Measurements from ENCODE around the gene VPS45. TPM values are rescaled to one million over a fixed set of nuclear protein-coding genes. Genes with fewer than 3 reads are reported as not detected.

Gene VPS45
- total and polyA plus RNA-seq, 2 experiments from 2014 or later: 41.7 to 42.0 TPM

GRCh38 chr1:150073516-150073915 is 5.9 kb downstream of the VPS45 start:
- Histone ChIP-seq H3K9me2 (ENCODE audit: insufficient read depth) (no peaks in the 10 kb centered on the region), H3F3A (ENCODE audit: insufficient read depth) (peaks cover 8% of the 10 kb centered on the region; the same call in 1 of the 2 replicates), H3K4me1 (ENCODE audit: insufficient read depth) (peaks cover 6% of the 10 kb centered on the region), H3K9me3 (ENCODE audit: low read depth) (no peaks in the 10 kb centered on the region), H3K4me3 (no peak overlapping the region), H2AFZ (no peak overlapping the region), H3K4me2 (ENCODE audit: unreplicated experiment) (no peak overlapping the region), H3K9ac (no peak overlapping the region), H3K79me2 (ENCODE audit: insufficient read depth) (peaks cover 22% of the 10 kb centered on the region), H3K36me3 (ENCODE audit: low read depth) (peaks cover 28% of the 10 kb centered on the region), H3K27ac (no peak overlapping the region), H4K20me1 (ENCODE audit: insufficient read depth) (no peaks in the 10 kb centered on the region), H3K27me3 (replicated peaks; ENCODE audit: insufficient read depth) (no peaks in the 10 kb centered on the region)
- no peak for DNase-seq
- TF ChIP-seq EZH2phosphoT487 (IDR thresholded peaks at IDR 0.05; ENCODE audit: insufficient read depth, low read depth) (no peak), EZH2 (IDR thresholded peaks at IDR 0.05; ENCODE audit: insufficient read depth, poor library complexity, severe bottlenecking) (no peak)
- in situ Hi-C loops (cut with MboI): loop anchor here (5.0 kb wide), 1 partner anchor 99 kb away; no protein-coding TSS in a partner anchor
- 95 to 98% methylated on average over 2 of the region's 2 CpGs for WGBS, 2 experiments (ENCODE audit: low coverage in 1 of 2, low lambda C conversion rate in 2 of 2, missing lambda C conversion rate in 2 of 2)

- H3K4me2 ChIP-seq (ENCODE audit: unreplicated experiment): no peak overlapping the region
- H3K4me3 ChIP-seq: no peak overlapping the region
- no peak for DNase-seq
- H3K9ac ChIP-seq: no peak overlapping the region
- no peak overlapping the region for H3K27ac ChIP-seq
- no peaks in the 10 kb centered on the region for H3K4me1 ChIP-seq (ENCODE audit: insufficient read depth)
- no peak for TF ChIP-seq EZH2phosphoT487 (IDR thresholded peaks at IDR 0.05; ENCODE audit: insufficient read depth, low read depth)
- TF ChIP-seq EZH2 (IDR thresholded peaks at IDR 0.05; ENCODE audit: insufficient read depth, poor library complexity, severe bottlenecking): no peak
- in situ Hi-C loops (cut with MboI): no loop called here
- H3F3A ChIP-seq (ENCODE audit: insufficient read depth): peaks cover 8% of the 10 kb centered on the region; the same call in 1 of the 2 replicates
- no peaks in the 10 kb centered on the region for H3K9me3 ChIP-seq (ENCODE audit: low read depth)
- H4K20me1 ChIP-seq (ENCODE audit: insufficient read depth): no peaks in the 10 kb centered on the region
- no peaks in the 10 kb centered on the region for H3K9me2 ChIP-seq (ENCODE audit: insufficient read depth)
- H3K79me2 ChIP-seq (ENCODE audit: insufficient read depth): peaks cover 4% of the 10 kb centered on the region; the same call in 1 of the 2 replicates
- no peak overlapping the region for H2AFZ ChIP-seq
- H3K27me3 ChIP-seq (replicated peaks; ENCODE audit: insufficient read depth): no peaks in the 10 kb centered on the region
- 88 to 95% methylated on average over 2 of the region's 2 CpGs for WGBS, 2 experiments (ENCODE audit: low coverage in 1 of 2, low lambda C conversion rate in 2 of 2, missing lambda C conversion rate in 2 of 2)
- peaks cover 35% of the 10 kb centered on the region for H3K36me3 ChIP-seq (ENCODE audit: low read depth)
Observed at GRCh38 chr1:150076066-150076465, 8.5 kb downstream of the VPS45 start.

GRCh38 chr1:150076985-150077384 is 9.4 kb downstream of the VPS45 start:
- no peaks in the 10 kb centered on the region for H4K20me1 ChIP-seq (ENCODE audit: insufficient read depth)
- H3K4me2 ChIP-seq (ENCODE audit: unreplicated experiment): no peak overlapping the region
- no peak overlapping the region for H3K4me3 ChIP-seq
- in situ Hi-C loops (cut with MboI): no loop called here
- no peak for DNase-seq
- peaks cover 38% of the 10 kb centered on the region for H3K36me3 ChIP-seq (ENCODE audit: low read depth)
- no peaks in the 10 kb centered on the region for H3K9me3 ChIP-seq (ENCODE audit: low read depth)
- no peaks in the 10 kb centered on the region for H3K27me3 ChIP-seq (replicated peaks; ENCODE audit: insufficient read depth)
- H3K27ac ChIP-seq: no peak overlapping the region
- WGBS, 2 experiments (ENCODE audit: low coverage in 1 of 2, low lambda C conversion rate in 2 of 2, missing lambda C conversion rate in 2 of 2): 91 to 94% methylated on average over 6 of the region's 6 CpGs
- H3F3A ChIP-seq (ENCODE audit: insufficient read depth): peaks cover 8% of the 10 kb centered on the region; the same call in 1 of the 2 replicates
- no peaks in the 10 kb centered on the region for H3K79me2 ChIP-seq (ENCODE audit: insufficient read depth)
- H2AFZ ChIP-seq: no peak overlapping the region
- H3K9me2 ChIP-seq (ENCODE audit: insufficient read depth): no peaks in the 10 kb centered on the region
- no peak overlapping the region for H3K9ac ChIP-seq
- TF ChIP-seq EZH2phosphoT487 (IDR thresholded peaks at IDR 0.05; ENCODE audit: insufficient read depth, low read depth): no peak
- no peak for TF ChIP-seq EZH2 (IDR thresholded peaks at IDR 0.05; ENCODE audit: insufficient read depth, poor library complexity, severe bottlenecking)
- H3K4me1 ChIP-seq (ENCODE audit: insufficient read depth): no peaks in the 10 kb centered on the region

GRCh38 chr1:150080784-150081183 is 13.2 kb downstream of the VPS45 start:
- H4K20me1 ChIP-seq (ENCODE audit: insufficient read depth): no peaks in the 10 kb centered on the region
- no peak overlapping the region for H3K27ac ChIP-seq
- no peaks in the 10 kb centered on the region for H3K9me2 ChIP-seq (ENCODE audit: insufficient read depth)
- peaks cover 7% of the 10 kb centered on the region; the same call in 1 of the 2 replicates for H3K4me1 ChIP-seq (ENCODE audit: insufficient read depth)
- no peaks in the 10 kb centered on the region for H3K9me3 ChIP-seq (ENCODE audit: low read depth)
- no peak overlapping the region for H2AFZ ChIP-seq
- H3F3A ChIP-seq (ENCODE audit: insufficient read depth): 0 out of 2 replicates have a peak, but pooled peaks cover 7% of the 10 kb centered on the region
- no peak overlapping the region for H3K4me2 ChIP-seq (ENCODE audit: unreplicated experiment)
- in situ Hi-C loops (cut with MboI): no loop called here
- no peak overlapping the region for H3K9ac ChIP-seq
- no peaks in the 10 kb centered on the region for H3K79me2 ChIP-seq (ENCODE audit: insufficient read depth)
- H3K4me3 ChIP-seq: no peak overlapping the region
- peaks cover 38% of the 10 kb centered on the region for H3K36me3 ChIP-seq (ENCODE audit: low read depth)
- no peak for DNase-seq
- H3K27me3 ChIP-seq (replicated peaks; ENCODE audit: insufficient read depth): no peaks in the 10 kb centered on the region
- no peak for TF ChIP-seq EZH2phosphoT487 (IDR thresholded peaks at IDR 0.05; ENCODE audit: insufficient read depth, low read depth)
- TF ChIP-seq EZH2 (IDR thresholded peaks at IDR 0.05; ENCODE audit: insufficient read depth, poor library complexity, severe bottlenecking): no peak

- TF ChIP-seq EZH2 (IDR thresholded peaks at IDR 0.05; ENCODE audit: insufficient read depth, poor library complexity, severe bottlenecking): no peak
- no peak for TF ChIP-seq EZH2phosphoT487 (IDR thresholded peaks at IDR 0.05; ENCODE audit: insufficient read depth, low read depth)
- in situ Hi-C loops (cut with MboI): no loop called here
- WGBS, 2 experiments (ENCODE audit: low coverage in 1 of 2, low lambda C conversion rate in 2 of 2, missing lambda C conversion rate in 2 of 2): 78 to 80% methylated on average over 4 of the region's 4 CpGs
- no peak overlapping the region for H2AFZ ChIP-seq
- H3K79me2 ChIP-seq (ENCODE audit: insufficient read depth): no peaks in the 10 kb centered on the region
- H3K36me3 ChIP-seq (ENCODE audit: low read depth): peaks cover 26% of the 10 kb centered on the region
- H3K4me3 ChIP-seq: no peak overlapping the region
- no peak overlapping the region for H3K4me2 ChIP-seq (ENCODE audit: unreplicated experiment)
- DNase-seq: no peak
- H3K9me2 ChIP-seq (ENCODE audit: insufficient read depth): no peaks in the 10 kb centered on the region
- 0 out of 2 replicates have a peak, but pooled peaks cover 7% of the 10 kb centered on the region for H3F3A ChIP-seq (ENCODE audit: insufficient read depth)
- no peaks in the 10 kb centered on the region for H4K20me1 ChIP-seq (ENCODE audit: insufficient read depth)
- H3K27ac ChIP-seq: no peak overlapping the region
- H3K27me3 ChIP-seq (replicated peaks; ENCODE audit: insufficient read depth): no peaks in the 10 kb centered on the region
- peaks cover 7% of the 10 kb centered on the region; the same call in 1 of the 2 replicates for H3K4me1 ChIP-seq (ENCODE audit: insufficient read depth)
- no peak overlapping the region for H3K9ac ChIP-seq
- no peaks in the 10 kb centered on the region for H3K9me3 ChIP-seq (ENCODE audit: low read depth)
Observed at GRCh38 chr1:150082494-150082893, 14.9 kb downstream of the VPS45 start.
